Body of pancreas (tissue), 4 donors: ENCODE data around the gene ZNF664. TPM values are rescaled to one million over a fixed set of nuclear protein-coding genes. Genes with fewer than 3 reads are reported as not detected.

ENCODE experiments used
- ATAC-seq: fragments of 150-250 bp; one replicate; pipeline ENCODE4 v1.9.1; 2016
- DNase-seq, 4 donors: peaks; one replicate each; pipeline ENCODE4 v3.0.0-alpha.2; 2019
- H3K27ac ChIP-seq, 4 donors: fragments of 200-600 bp; sonication (generic); 1 replicate in 3 of 4; 2 replicates in 1 of 4; pipeline versions ENCODE4 v1.5.1 to v1.6.1; 2016 to 2019; ENCODE audit warnings: mild to moderate bottlenecking in 1 of 4, mixed read lengths in 1 of 4, moderate library complexity in 1 of 4
- H3K27me3 ChIP-seq, 2 donors: fragments of 200-600 bp; sonication (generic); one replicate each; pipeline ENCODE4 v1.6.0; 2016; ENCODE audit warnings: mild to moderate bottlenecking in 1 of 2
- H3K36me3 ChIP-seq, 2 donors: fragments of 200-600 bp; sonication (generic); replicated peaks in 1 of 2; 2 replicates each; pipeline ENCODE4 v1.5.1; 2016; ENCODE audit warnings: low read depth in 2 of 2; ENCODE audit not compliant: insufficient read depth in 1 of 2
- H3K4me1 ChIP-seq: fragments of 200-600 bp; sonication (generic); one replicate; pipeline ENCODE4 v1.6.0; 2016
- H3K4me3 ChIP-seq, 2 donors: fragments of 200-600 bp; sonication (generic); 1 replicate in 1 of 2; 2 replicates in 1 of 2; pipeline ENCODE4 v1.5.1; 2016 to 2019
- H3K9me3 ChIP-seq, 3 donors: fragments of 200-600 bp; sonication (generic); 1 replicate in 2 of 3; 2 replicates in 1 of 3; pipeline ENCODE4 v1.5.1; 2016
- CTCF ChIP-seq, 7 experiments: fragments of 450-650 bp in 4 of 7; fragments of 200-600 bp in 3 of 7; sonication (generic) in 3 of 7; IDR thresholded peaks; one replicate each; pipeline ENCODE4 v1.5.1; 2016 to 2019; ENCODE audit warnings: antibody characterized with exemption in 7 of 7
- POLR2A ChIP-seq, 3 donors: fragments of 450-650 bp; IDR thresholded peaks; one replicate each; pipeline ENCODE4 v1.6.1; 2016; ENCODE audit warnings: antibody characterized with exemption in 3 of 3, mild to moderate bottlenecking in 2 of 3
- WGBS, 2 donors: methylation state at CpG; one replicate each; pipeline ENCODE4 v1.1.5; 2017; 5-methylcytosine and 5-hydroxymethylcytosine counted together
- intact Hi-C: fragments of 100-400 bp; cut with DNase I; formaldehyde crosslinking; loops from one replicate; pipeline ENCODE4 v1.15.1; 2023
- total RNA-seq, 2 donors: library from RNA; depleted of rRNA; stranded (reverse); fragments of >200 nt; gene quantifications; one replicate each; pipeline ENCODE4 v1.1.0, GENCODE V29; 2016

Gene ZNF664
- total RNA-seq, 2 donors from 2014 or later, result 32.6 to 53.2 TPM

GRCh38 chr12:124018539-124018938, 45.5 kb downstream of the ZNF664 start:
- H3K27me3 ChIP-seq, result no peaks in the 10 kb centered on the region
- WGBS, 2 donors, result 73 to 92% methylated on average over 2 of the region's 2 CpGs
- ATAC-seq, result no peak
- no peak for DNase-seq
- H3K27ac ChIP-seq, result no peak overlapping the region
- H3K4me3 ChIP-seq, result no peak overlapping the region
- H3K36me3 ChIP-seq, result peaks cover 0 to 1% of the 10 kb centered on the region in 2 donors
- intact Hi-C loops, result no loop called here
- no peaks in the 10 kb centered on the region for H3K4me1 ChIP-seq
- no peak for TF ChIP-seq CTCF (IDR thresholded peaks at IDR 0.05)
- no peak for TF ChIP-seq POLR2A (IDR thresholded peaks at IDR 0.05)
- no peaks in the 10 kb centered on the region for H3K9me3 ChIP-seq

GRCh38 chr12:124019115-124019514, 46.1 kb downstream of the ZNF664 start:
- ATAC-seq (peak; percentile 15), DNase-seq (no peak)
- Histone ChIP-seq H3K27me3 (no peaks in the 10 kb centered on the region), H3K4me3 (no peak overlapping the region), H3K9me3 (no peaks in the 10 kb centered on the region), H3K36me3 (peaks cover 0 to 1% of the 10 kb centered on the region in 2 donors), H3K27ac (no peak overlapping the region), H3K4me1 (no peaks in the 10 kb centered on the region)
- no peak for TF ChIP-seq CTCF (IDR thresholded peaks at IDR 0.05)
- no peak for TF ChIP-seq POLR2A (IDR thresholded peaks at IDR 0.05)
- intact Hi-C loops, result no loop called here

GRCh38 chr12:124020514-124020949, 47.5 kb downstream of the ZNF664 start:
- intact Hi-C loops, result no loop called here
- no peaks in the 10 kb centered on the region for H3K4me1 ChIP-seq
- no peak overlapping the region for H3K27ac ChIP-seq
- H3K4me3 ChIP-seq, result no peak overlapping the region
- TF ChIP-seq POLR2A (IDR thresholded peaks at IDR 0.05) (no peak), CTCF (IDR thresholded peaks at IDR 0.05) (no peak)
- peak; percentile 24 for ATAC-seq
- no peaks in the 10 kb centered on the region for H3K27me3 ChIP-seq
- no peak for DNase-seq
- WGBS, 2 donors, result 83 to 92% methylated on average over 2 of the region's 2 CpGs
- no peaks in the 10 kb centered on the region for H3K36me3 ChIP-seq
- H3K9me3 ChIP-seq, result no peaks in the 10 kb centered on the region

GRCh38 chr12:124021007-124021406, 48.0 kb downstream of the ZNF664 start:
- intact Hi-C loops, result no loop called here

More at GRCh38 chr12:124021007-124021406, 48.0 kb downstream of the ZNF664 start:
- Histone ChIP-seq H3K27ac (no peak overlapping the region), H3K27me3 (no peaks in the 10 kb centered on the region), H3K9me3 (no peaks in the 10 kb centered on the region), H3K4me3 (no peak overlapping the region), H3K36me3 (no peaks in the 10 kb centered on the region), H3K4me1 (no peaks in the 10 kb centered on the region)
- TF ChIP-seq CTCF (IDR thresholded peaks at IDR 0.05), result no peak
- no peak for TF ChIP-seq POLR2A (IDR thresholded peaks at IDR 0.05)
- 78 to 85% methylated on average over 2 to 3 of the region's 3 CpGs for WGBS, 2 donors
- DNase-seq (no peak), ATAC-seq (no peak)
